Measurements from ENCODE around the gene DMTF1.
"Not testable (repeated sequence)": the region's sequence is repeated elsewhere in the genome, so short reads cannot be mapped to it uniquely, and the experiment has no call there.

The DMTF1 gene

DNA sequence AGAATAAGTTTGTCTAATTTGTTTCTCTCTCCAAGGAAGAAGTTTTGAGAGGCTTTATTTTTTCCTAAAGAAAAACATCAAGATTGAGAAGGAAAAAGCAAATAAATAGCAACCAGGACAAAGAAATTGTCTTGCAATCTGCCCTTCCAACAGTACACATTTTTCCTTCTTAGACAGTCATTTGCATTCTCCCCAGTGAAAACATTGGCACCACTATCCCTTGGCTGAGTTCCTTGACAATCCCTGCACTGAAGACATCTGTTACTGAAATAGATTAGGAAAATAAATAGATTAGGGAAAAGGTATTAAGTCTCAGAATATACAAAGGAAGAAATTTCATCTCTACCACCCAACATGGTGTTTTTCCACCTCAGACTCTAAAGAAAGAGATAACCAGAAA lies 79.5 kb downstream of the DMTF1 start:
- no peak for DNase-seq

GRCh38 chr7:87234949-87235348 lies 82.7 kb downstream of the DMTF1 start:
- peak; percentile 33 for DNase-seq

DNA sequence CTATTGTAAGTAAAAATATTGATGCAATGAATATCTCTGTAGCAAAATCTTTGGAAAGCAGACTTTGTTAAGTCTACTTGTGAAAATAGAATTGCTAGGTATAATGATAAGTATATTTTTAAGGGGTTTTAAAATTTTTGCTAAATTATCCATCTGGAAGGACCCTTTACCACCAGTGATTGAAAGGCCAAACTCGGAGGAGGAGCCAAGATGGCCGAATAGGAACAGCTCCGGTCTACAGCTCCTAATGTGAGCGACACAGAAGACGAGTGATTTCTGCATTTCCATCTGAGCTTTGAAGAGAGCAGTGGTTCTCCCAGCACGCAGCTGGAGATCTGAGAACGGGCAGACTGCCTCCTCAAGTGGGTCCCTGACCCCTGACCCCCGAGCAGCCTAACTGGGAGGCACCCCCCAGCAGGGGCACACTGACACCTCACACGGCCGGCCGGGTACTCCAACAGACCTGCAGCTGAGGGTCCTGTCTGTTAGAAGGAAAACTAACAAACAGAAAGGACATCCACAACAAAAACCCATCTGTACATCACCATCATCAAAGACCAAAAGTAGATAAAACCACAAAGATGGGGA lies 86.3 kb downstream of the DMTF1 start:
- DNase-seq = not testable (repeated sequence)

DNA sequence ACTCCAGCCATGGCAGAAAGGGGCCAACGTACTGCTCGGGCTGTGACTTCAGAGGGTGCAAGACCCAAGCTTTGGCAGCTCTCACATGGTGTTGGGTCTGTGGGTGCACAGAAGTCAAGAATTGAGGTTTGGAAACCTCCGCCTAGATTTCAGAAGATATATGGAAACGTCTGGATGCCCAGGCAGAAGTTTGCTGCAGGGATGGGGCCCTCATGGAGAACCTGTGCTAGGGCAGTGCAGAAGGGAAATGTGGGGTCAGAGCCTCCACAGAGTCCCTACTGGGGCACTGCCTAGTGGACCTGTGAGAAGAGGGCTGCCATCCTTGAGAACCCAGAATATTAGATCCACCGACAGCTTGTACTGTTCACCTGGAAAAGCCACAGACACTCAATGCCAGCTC lies 93.4 kb downstream of the DMTF1 start:
- not testable (repeated sequence) for DNase-seq
